Measurements from ENCODE around the gene MLLT3.

GRCh38 chr9:20319641-20320337, 302.5 kb downstream of the MLLT3 start:
- TF ChIP-seq CTCF (IDR thresholded peaks at IDR 0.05), result no peak
- TF ChIP-seq POLR2AphosphoS5 (IDR thresholded peaks at IDR 0.05), result no peak

All from prostate gland (tissue), 2 donors.